ENCODE data around the gene PRDM16. TPM values are rescaled to one million over a fixed set of nuclear protein-coding genes. Genes with fewer than 3 reads are reported as not detected.

PRDM16 gene
- total and polyA plus RNA-seq, 2 of the 4 experiments (the other 2 are of a cell fraction): 0.02 TPM; not detected in 1

DNA sequence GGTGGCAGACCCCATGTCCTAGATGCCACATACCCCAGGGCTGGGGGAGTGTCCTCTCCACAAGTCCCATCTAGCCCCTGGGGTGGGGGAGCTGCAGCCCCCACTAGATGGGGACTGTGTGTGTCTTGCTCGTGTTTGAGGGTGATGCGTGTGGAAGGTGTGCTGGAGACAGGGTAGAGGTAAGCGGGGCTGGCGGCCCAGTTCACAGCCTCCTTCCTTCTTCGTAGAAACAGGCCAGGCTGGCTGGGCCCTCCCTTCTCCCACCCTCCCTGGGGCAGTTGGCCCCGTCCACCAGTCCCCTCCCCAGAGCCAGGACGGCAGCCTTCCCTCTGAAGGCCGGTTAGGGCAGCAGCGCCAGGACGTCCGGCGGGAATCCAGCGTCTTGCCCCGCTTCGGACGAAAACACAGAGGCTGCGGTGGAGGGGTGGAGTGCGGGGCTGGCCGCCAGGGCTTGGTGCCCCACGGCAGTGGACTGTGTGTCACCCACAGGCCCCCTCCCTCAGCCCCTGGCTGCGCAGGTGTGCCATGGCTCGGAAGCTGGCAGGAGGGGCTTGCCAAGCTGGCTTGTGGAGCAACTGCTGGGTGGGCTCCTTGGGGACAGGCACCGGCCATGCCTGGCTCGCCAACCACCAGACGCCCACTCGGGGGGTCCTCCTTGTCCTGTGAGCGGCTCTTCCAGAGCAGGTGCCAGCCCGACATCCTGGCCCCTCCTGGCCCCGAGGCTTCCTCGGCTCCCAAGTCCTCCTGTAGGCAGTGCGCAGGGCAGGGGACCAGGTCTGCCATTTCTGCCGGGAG lies 3.6 kb downstream of the PRDM16 start:
- H3K4me3 ChIP-seq (ENCODE audit: insufficient read depth, low read depth, low read length): no peak overlapping the region
- intact Hi-C loops (cut with micrococcal nuclease) (loop anchor here (5.0 kb wide), 1 partner anchor 660 kb away; the partner anchor contains the start of gene PEX10), dilution Hi-C loops (cut with HindIII; ENCODE audit: low sequenced_read_pairs, unreplicated experiment) (no loop called here), in situ Hi-C loops (cut with MboI; ENCODE audit: low sequenced_read_pairs) (loop anchor here (25.0 kb wide), 1 partner anchor 635 kb away; no protein-coding TSS in a partner anchor)
- H2AK5ac ChIP-seq (ENCODE audit: low read depth, low read length): no peak overlapping the region
- no peaks in the 10 kb centered on the region for H3K9me1 ChIP-seq (ENCODE audit: insufficient read depth, low read length)
- H3K56ac ChIP-seq (ENCODE audit: extremely low read depth, insufficient read depth, low read length): no peak overlapping the region
- H3K4ac ChIP-seq (ENCODE audit: low read depth, low read length): no peak overlapping the region
- no peak overlapping the region for H2AFZ ChIP-seq (replicated peaks; ENCODE audit: low read length, poor library complexity)
- H4K91ac ChIP-seq (ENCODE audit: insufficient read depth, low read depth, low read length): no peak overlapping the region
- H3K14ac ChIP-seq (replicated peaks; ENCODE audit: low read depth, low read length): no peak overlapping the region
- TF ChIP-seq MAZ (IDR thresholded peaks at IDR 0.05; ENCODE audit: borderline replicate concordance, low read depth, low read length) (no peak), CEBPB (IDR thresholded peaks at IDR 0.05; ENCODE audit: low read depth, low read length) (no peak), NFE2L2 (IDR thresholded peaks at IDR 0.05; ENCODE audit: low read depth, low read length) (no peak), RCOR1 (IDR thresholded peaks at IDR 0.05; ENCODE audit: insufficient replicate concordance, low read length) (no peak), RFX5 (IDR thresholded peaks at IDR 0.05; ENCODE audit: low read depth, low read length) (no peak), BHLHE40 (IDR thresholded peaks at IDR 0.05; ENCODE audit: low read depth, low read length) (no peak), MXI1 (IDR thresholded peaks at IDR 0.05; ENCODE audit: borderline replicate concordance, low read depth, low read length) (no peak), POLR2A (IDR thresholded peaks at IDR 0.05; ENCODE audit: low read depth, low read length) (no peak), FOS (IDR thresholded peaks at IDR 0.05; ENCODE audit: low read depth, low read length) (no peak), SMC3 (IDR thresholded peaks at IDR 0.05; ENCODE audit: low read depth, low read length) (no peak), CHD1 (IDR thresholded peaks at IDR 0.05; ENCODE audit: low read depth, low read length) (no peak)
- TF ChIP-seq, protein P1, sequence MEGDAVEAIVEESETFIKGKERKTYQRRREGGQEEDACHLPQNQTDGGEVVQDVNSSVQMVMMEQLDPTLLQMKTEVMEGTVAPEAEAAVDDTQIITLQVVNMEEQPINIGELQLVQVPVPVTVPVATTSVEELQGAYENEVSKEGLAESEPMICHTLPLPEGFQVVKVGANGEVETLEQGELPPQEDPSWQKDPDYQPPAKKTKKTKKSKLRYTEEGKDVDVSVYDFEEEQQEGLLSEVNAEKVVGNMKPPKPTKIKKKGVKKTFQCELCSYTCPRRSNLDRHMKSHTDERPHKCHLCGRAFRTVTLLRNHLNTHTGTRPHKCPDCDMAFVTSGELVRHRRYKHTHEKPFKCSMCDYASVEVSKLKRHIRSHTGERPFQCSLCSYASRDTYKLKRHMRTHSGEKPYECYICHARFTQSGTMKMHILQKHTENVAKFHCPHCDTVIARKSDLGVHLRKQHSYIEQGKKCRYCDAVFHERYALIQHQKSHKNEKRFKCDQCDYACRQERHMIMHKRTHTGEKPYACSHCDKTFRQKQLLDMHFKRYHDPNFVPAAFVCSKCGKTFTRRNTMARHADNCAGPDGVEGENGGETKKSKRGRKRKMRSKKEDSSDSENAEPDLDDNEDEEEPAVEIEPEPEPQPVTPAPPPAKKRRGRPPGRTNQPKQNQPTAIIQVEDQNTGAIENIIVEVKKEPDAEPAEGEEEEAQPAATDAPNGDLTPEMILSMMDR (conservative IDR thresholded peaks at IDR 0.05; ENCODE audit: low read depth, low read length): no peak
- TF ChIP-seq, protein P2, sequence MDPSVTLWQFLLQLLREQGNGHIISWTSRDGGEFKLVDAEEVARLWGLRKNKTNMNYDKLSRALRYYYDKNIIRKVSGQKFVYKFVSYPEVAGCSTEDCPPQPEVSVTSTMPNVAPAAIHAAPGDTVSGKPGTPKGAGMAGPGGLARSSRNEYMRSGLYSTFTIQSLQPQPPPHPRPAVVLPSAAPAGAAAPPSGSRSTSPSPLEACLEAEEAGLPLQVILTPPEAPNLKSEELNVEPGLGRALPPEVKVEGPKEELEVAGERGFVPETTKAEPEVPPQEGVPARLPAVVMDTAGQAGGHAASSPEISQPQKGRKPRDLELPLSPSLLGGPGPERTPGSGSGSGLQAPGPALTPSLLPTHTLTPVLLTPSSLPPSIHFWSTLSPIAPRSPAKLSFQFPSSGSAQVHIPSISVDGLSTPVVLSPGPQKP (IDR thresholded peaks at IDR 0.05; ENCODE audit: borderline replicate concordance, low read depth, low read length): no peak
- H3K27ac ChIP-seq (ENCODE audit: insufficient read depth, low read length): no peak overlapping the region
- no peak overlapping the region for H2BK15ac ChIP-seq (ENCODE audit: low read depth, low read length)
- no peaks in the 10 kb centered on the region for H4K20me1 ChIP-seq (ENCODE audit: insufficient read depth, low read length)
- ChIA-PET POLR2A (ENCODE audit: unreplicated experiment) (no interaction called here), CTCF (no interaction called here)
- peaks cover 57% of the 10 kb centered on the region for H3K27me3 ChIP-seq (ENCODE audit: control insufficient read depth, insufficient read depth, low read length)
- H4K8ac ChIP-seq (ENCODE audit: low read depth in 2 of 2, low read length in 2 of 2): no peak overlapping the region
- H3K9me3 ChIP-seq (ENCODE audit: control insufficient read depth, insufficient read depth, low read length): no peaks in the 10 kb centered on the region
- BruUV-seq (replicated peaks): no TSS peak
- H2BK5ac ChIP-seq (ENCODE audit: low read depth, low read length, poor library complexity, severe bottlenecking): no peak overlapping the region
- H3K4me2 ChIP-seq (ENCODE audit: low read depth, low read length): no peak overlapping the region
- H4K5ac ChIP-seq (ENCODE audit: low read depth, low read length): no peak overlapping the region
- no peak overlapping the region for H2BK120ac ChIP-seq (ENCODE audit: low read depth, low read length)
- DNase-seq: no peak
- H2BK20ac ChIP-seq (ENCODE audit: low read depth, low read length): no peak overlapping the region
- H3K79me1 ChIP-seq (ENCODE audit: low read depth in 1 of 2, low read length in 2 of 2): no peaks in the 10 kb centered on the region
- H3K36me3 ChIP-seq (ENCODE audit: control insufficient read depth, insufficient read depth, low read length): no peaks in the 10 kb centered on the region
- no peak overlapping the region for H2AK9ac ChIP-seq (replicated peaks; ENCODE audit: low read depth, low read length, poor library complexity)
- H3K18ac ChIP-seq (ENCODE audit: low read depth, low read length): no peak overlapping the region
- no peak overlapping the region for H3K9ac ChIP-seq (ENCODE audit: low read depth, low read length)
- H3K4me1 ChIP-seq (ENCODE audit: control insufficient read depth, insufficient read depth, low read length): peaks cover 2% of the 10 kb centered on the region; the same call in 1 of the 2 replicates
- ATAC-seq (ENCODE audit: low read depth): no peak
- no peak overlapping the region for H3K23ac ChIP-seq (ENCODE audit: low read depth, low read length)
- 55% methylated on average over 7 of the region's 32 CpGs; no CpG with 5 or more reads in 1 of the 2 experiments for WGBS, 2 experiments (ENCODE audit: extremely low coverage in 2 of 2, insufficient read length in 1 of 2)
